A549 (cell line): ENCODE data around the gene KRT13. TPM values are rescaled to one million over a fixed set of nuclear protein-coding genes. Genes with fewer than 3 reads are reported as not detected.

ENCODE experiments used
- ATAC-seq, 2 experiments: fragments of 200-7000 bp in 1 of 2; fragments of >200 bp in 1 of 2; cut with Nextera tagmentation in 1 of 2; cut with Tn5 transposase in 1 of 2; 3 replicates each; pipeline versions ENCODE4 v1.8.0 to v1.9.1; 2018 to 2020; ENCODE audit warnings: mild to moderate bottlenecking in 1 of 2, moderate library complexity in 1 of 2
- CTCF ChIA-PET: fragments of 300-600 bp; sonication (Branson Sonifier 250); formaldehyde crosslinking; extraction: SDS; loops from one replicate; lab custom pipeline; 2021; ENCODE audit warnings: antibody characterized with exemption, inconsistent platforms; lab: Yijun Ruan, JAX
- POLR2A ChIA-PET: fragments of 350-600 bp; formaldehyde crosslinking; extraction: SDS; loops from one replicate; lab custom pipeline; 2021; ENCODE audit warnings: antibody characterized with exemption, inconsistent platforms; lab: Yijun Ruan, JAX
- DNase-seq, 2 experiments: peaks; one replicate each; pipeline versions ENCODE4 v3.0.0 to v3.0.0-alpha.2; 2011 to 2016; ENCODE audit warnings: low read depth in 1 of 2, low spot score in 1 of 2
- FAIRE-seq: peaks from 2 replicates; lab custom pipeline; 2011; peaks lifted over from hg19 to GRCh38; lab: Jason Lieb, UNC
- H3K27ac ChIP-seq, 2 experiments: fragments of >200 bp; sonication (Bioruptor Twin); formaldehyde crosslinking; 3 replicates each; pipeline ENCODE4 v1.5.1; 2016 to 2017
- H3K4me1 ChIP-seq: fragments of >200 bp; sonication (Bioruptor Twin); formaldehyde crosslinking; 3 replicates; pipeline ENCODE4 v1.6.1; 2016
- H3K4me2 ChIP-seq: fragments of >200 bp; sonication (Bioruptor Twin); formaldehyde crosslinking; 3 replicates; pipeline ENCODE4 v1.6.1; 2016
- H3K4me3 ChIP-seq: fragments of >200 bp; sonication (Bioruptor Twin); formaldehyde crosslinking; 3 replicates; pipeline ENCODE4 v1.5.1; 2016
- H3K9me3 ChIP-seq: fragments of >200 bp; sonication (Bioruptor Twin); formaldehyde crosslinking; 3 replicates; pipeline ENCODE4 v1.6.1; 2016
- BHLHE40 ChIP-seq: IDR thresholded peaks from 2 replicates; pipeline ENCODE4 v1.6.1; 2012; ENCODE audit warnings: low read depth, low read length, inconsistent platforms
- CBX2 ChIP-seq: fragments of 200-600 bp; sonication (generic); IDR thresholded peaks from 2 replicates; pipeline ENCODE4 v1.6.1; 2016; ENCODE audit warnings: low read depth, mild to moderate bottlenecking, borderline replicate concordance
- CEBPB ChIP-seq, 2 experiments: fragments of >200 bp in 1 of 2; sonication (Bioruptor Twin) in 1 of 2; formaldehyde crosslinking in 1 of 2; IDR thresholded peaks; 2 replicates each; pipeline ENCODE4 v1.6.1; 2012 to 2016
- CHD2 ChIP-seq: fragments of 150-350 bp; IDR thresholded peaks from 2 replicates; pipeline ENCODE4 v1.6.1; 2014; ENCODE audit warnings: low read length; ENCODE audit not compliant: partially characterized antibody
- CHD4 ChIP-seq: fragments of 200-600 bp; sonication (generic); IDR thresholded peaks from 2 replicates; pipeline ENCODE4 v1.6.1; 2016; ENCODE audit warnings: antibody characterized with exemption, mild to moderate bottlenecking, borderline replicate concordance
- EP300 ChIP-seq, 2 experiments: fragments of >200 bp; sonication (Bioruptor Twin); formaldehyde crosslinking; IDR thresholded peaks; 2 replicates in 1 of 2; 3 replicates in 1 of 2; pipeline ENCODE4 v1.6.1; 2016 to 2017
- ESRRA ChIP-seq: fragments of 150-350 bp; IDR thresholded peaks from 2 replicates; pipeline ENCODE4 v1.6.1; 2014; ENCODE audit warnings: mild to moderate bottlenecking, low read length, borderline replicate concordance
- FOSB ChIP-seq: fragments of 250-450 bp; sonication (Bioruptor Pico); IDR thresholded peaks from 2 replicates; pipeline ENCODE4 v1.5.0; 2020; ENCODE audit warnings: mild to moderate bottlenecking, moderate library complexity
- FOXS1 ChIP-seq: fragments of 250-450 bp; sonication (Bioruptor Pico); IDR thresholded peaks from 2 replicates; pipeline ENCODE4 v1.5.0; 2020; ENCODE audit warnings: mild to moderate bottlenecking, moderate library complexity
- GATA3 ChIP-seq: IDR thresholded peaks from 2 replicates; pipeline ENCODE4 v1.6.1; 2012; ENCODE audit warnings: borderline replicate concordance
- HEYL ChIP-seq: fragments of 250-450 bp; sonication (Bioruptor Pico); IDR thresholded peaks from 2 replicates; pipeline ENCODE4 v1.8.0; 2021; ENCODE audit warnings: mild to moderate bottlenecking, moderate library complexity
- HOXA7 ChIP-seq: fragments of 250-450 bp; sonication (Bioruptor Pico); IDR thresholded peaks from 2 replicates; pipeline ENCODE4 v1.5.0; 2020; ENCODE audit warnings: mild to moderate bottlenecking, moderate library complexity
- HOXB13 ChIP-seq: fragments of 250-450 bp; sonication (Bioruptor Pico); IDR thresholded peaks from 2 replicates; pipeline ENCODE4 v1.5.0; 2020; ENCODE audit warnings: low read depth, mild to moderate bottlenecking, moderate library complexity
- HOXB5 ChIP-seq: fragments of 250-450 bp; sonication (Bioruptor Pico); IDR thresholded peaks from 2 replicates; pipeline ENCODE4 v1.5.0; 2020; ENCODE audit warnings: mild to moderate bottlenecking, moderate library complexity
- JUN ChIP-seq, 2 experiments: fragments of >200 bp; sonication (Bioruptor Twin); formaldehyde crosslinking; IDR thresholded peaks; 2 replicates in 1 of 2; 3 replicates in 1 of 2; pipeline ENCODE4 v1.6.1; 2016 to 2017
- KDM1A ChIP-seq: fragments of 200-600 bp; sonication (generic); IDR thresholded peaks from 2 replicates; pipeline ENCODE4 v1.6.1; 2016; ENCODE audit warnings: low read depth, mild to moderate bottlenecking
- KDM5A ChIP-seq: fragments of 200-600 bp; sonication (generic); IDR thresholded peaks from 2 replicates; pipeline ENCODE4 v1.6.1; 2016; ENCODE audit warnings: antibody characterized with exemption, mild to moderate bottlenecking
- MAFK ChIP-seq: fragments of 450-650 bp; IDR thresholded peaks from 2 replicates; pipeline ENCODE4 v1.6.1; 2014; ENCODE audit not compliant: partially characterized antibody
- MYC ChIP-seq: IDR thresholded peaks from 2 replicates; pipeline ENCODE4 v1.6.1; 2012; ENCODE audit warnings: mild to moderate bottlenecking, inconsistent platforms, low read length, improper control_type of control experiment, borderline replicate concordance
- POLR2A ChIP-seq: IDR thresholded peaks from 2 replicates; pipeline ENCODE4 v1.6.1; 2012; ENCODE audit warnings: mild to moderate bottlenecking, low read length
- RARB ChIP-seq: fragments of 250-450 bp; sonication (Bioruptor Pico); IDR thresholded peaks from 2 replicates; pipeline ENCODE4 v1.8.0; 2021; ENCODE audit warnings: mild to moderate bottlenecking, moderate library complexity
- RCOR1 ChIP-seq: fragments of 150-350 bp; IDR thresholded peaks from 2 replicates; pipeline ENCODE4 v1.6.1; 2014; ENCODE audit warnings: antibody characterized with exemption, low read length, low read depth
- RNF2 ChIP-seq: fragments of 200-600 bp; sonication (generic); IDR thresholded peaks from 2 replicates; pipeline ENCODE4 v1.6.1; 2016; ENCODE audit warnings: low read depth, mild to moderate bottlenecking, antibody characterized with exemption, moderate library complexity, borderline replicate concordance
- SREBF2 ChIP-seq: fragments of 450-650 bp; IDR thresholded peaks from 2 replicates; pipeline ENCODE4 v1.6.1; 2014; ENCODE audit warnings: mild to moderate bottlenecking, moderate library complexity
- TP53 ChIP-seq: fragments of 250-450 bp; sonication (Bioruptor Pico); IDR thresholded peaks from 2 replicates; pipeline ENCODE4 v1.5.0; 2021; ENCODE audit warnings: mild to moderate bottlenecking, moderate library complexity
- WGBS: methylation state at CpG from one replicate; pipeline ENCODE4 v1.1.6; 2017; ENCODE audit errors: missing lambda C conversion rate; 5-methylcytosine and 5-hydroxymethylcytosine counted together
- polyA plus RNA-seq, 4 experiments: library from polyadenylated mRNA; depleted of rRNA in 3 of 4; stranded (reverse); fragments of >200 nt; fragmentation: RNase III in 1 of 4; extraction: RNeasy Plus Mini Kit Qiagen cat#74134 plus additional on column Dnase treatment in 1 of 4; gene quantifications; 2 replicates in 3 of 4; 3 replicates in 1 of 4; pipeline ENCODE4 v1.2.3, GENCODE V29; 2011 to 2017
- TF ChIP-seq, protein P1 (sequence below): fragments of >200 bp; sonication (Bioruptor Twin); formaldehyde crosslinking; IDR thresholded peaks from 3 replicates; pipeline ENCODE4 v1.6.1; 2016
- TF ChIP-seq, protein P2 (sequence below): IDR thresholded peaks from 2 replicates; pipeline ENCODE4 v1.6.1; 2012; ENCODE audit warnings: low read depth, borderline replicate concordance
- TF ChIP-seq, protein P3 (sequence below): fragments of 450-650 bp; IDR thresholded peaks from 2 replicates; pipeline ENCODE4 v1.6.1; 2014; ENCODE audit warnings: antibody characterized with exemption
- TF ChIP-seq, protein P4 (sequence below): fragments of 150-350 bp; IDR thresholded peaks from 2 replicates; pipeline ENCODE4 v1.6.1; 2014; ENCODE audit warnings: low read depth, mild to moderate bottlenecking, low read length
- TF ChIP-seq, protein P5 (sequence below): fragments of 250-450 bp; sonication (Bioruptor Pico); IDR thresholded peaks from 2 replicates; pipeline ENCODE4 v1.5.0; 2020; ENCODE audit warnings: low read depth, mild to moderate bottlenecking, moderate library complexity

KRT13 gene
- polyA plus RNA-seq, 2 of the 4 experiments (the other 2 are of a cell fraction): 0.06 TPM; not detected in 1

DNA sequence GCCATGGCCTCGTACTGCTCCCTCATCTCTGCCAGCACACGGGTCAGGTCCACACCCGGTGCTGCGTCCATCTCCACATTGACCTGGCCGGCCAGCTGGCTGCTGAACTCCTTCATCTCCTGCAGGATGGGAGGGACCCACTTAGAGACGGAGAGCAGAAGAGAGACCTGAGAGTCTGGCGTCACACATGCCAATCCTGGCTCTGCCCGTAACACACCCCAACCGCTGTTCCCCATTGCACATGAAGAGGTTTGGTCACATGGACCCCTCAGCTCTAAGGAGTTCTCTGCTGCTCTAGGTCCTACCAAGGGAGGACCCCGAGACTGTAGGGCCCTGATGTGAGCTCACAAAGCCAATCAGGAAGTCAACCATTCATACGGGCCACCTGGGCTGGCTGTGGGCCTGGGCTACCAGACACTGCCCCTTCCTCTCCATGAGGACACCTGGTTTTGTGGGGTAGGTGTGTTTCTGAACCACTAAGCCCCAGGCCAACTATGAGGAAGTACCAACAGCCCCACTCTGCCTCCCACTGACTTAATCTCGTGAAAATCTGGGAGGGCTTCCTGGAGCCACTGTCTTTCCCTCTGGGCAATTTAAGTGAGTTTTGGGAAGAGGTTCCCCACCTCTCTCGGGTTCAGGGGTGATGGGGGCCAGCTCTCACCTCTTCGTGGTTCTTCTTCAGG is 10.9 kb upstream of the KRT13 start:
- Histone ChIP-seq H3K27ac (no peak overlapping the region), H3K4me2 (no peak overlapping the region), H3K9me3 (no peaks in the 10 kb centered on the region), H3K4me1 (peaks cover 13% of the 10 kb centered on the region), H3K4me3 (no peak overlapping the region)
- ChIA-PET CTCF (interaction anchor here (0.9 to 20.5 kb wide), 8 partner anchors 9 to 608 kb away, joined by 3 to 163 read pairs (median 4); no protein-coding TSS in a partner anchor), POLR2A (no interaction called here)
- FAIRE-seq: no peak
- TF ChIP-seq ESRRA (no peak), GATA3 (no peak), JUN (IDR thresholded peaks at IDR 0.05) (no peak), FOXS1 (CRISPR knock-in tag) (no peak), HOXB5 (CRISPR knock-in tag) (no peak), BHLHE40 (no peak), HOXA7 (CRISPR knock-in tag) (no peak), SREBF2 (no peak), CBX2 (no peak), CHD4 (no peak), RCOR1 (no peak), HEYL (CRISPR knock-in tag) (no peak), CHD2 (no peak), RARB (CRISPR knock-in tag) (no peak), FOSB (CRISPR knock-in tag) (no peak), CEBPB (IDR thresholded peaks at IDR 0.05) (no peak), TP53 (CRISPR knock-in tag) (no peak)
- TF ChIP-seq, protein P1, sequence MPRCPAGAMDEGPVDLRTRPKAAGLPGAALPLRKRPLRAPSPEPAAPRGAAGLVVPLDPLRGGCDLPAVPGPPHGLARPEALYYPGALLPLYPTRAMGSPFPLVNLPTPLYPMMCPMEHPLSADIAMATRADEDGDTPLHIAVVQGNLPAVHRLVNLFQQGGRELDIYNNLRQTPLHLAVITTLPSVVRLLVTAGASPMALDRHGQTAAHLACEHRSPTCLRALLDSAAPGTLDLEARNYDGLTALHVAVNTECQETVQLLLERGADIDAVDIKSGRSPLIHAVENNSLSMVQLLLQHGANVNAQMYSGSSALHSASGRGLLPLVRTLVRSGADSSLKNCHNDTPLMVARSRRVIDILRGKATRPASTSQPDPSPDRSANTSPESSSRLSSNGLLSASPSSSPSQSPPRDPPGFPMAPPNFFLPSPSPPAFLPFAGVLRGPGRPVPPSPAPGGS: no peak
- ATAC-seq: no peak
- 85% methylated on average over 14 of the region's 14 CpGs for WGBS
- DNase-seq: no peak

DNA sequence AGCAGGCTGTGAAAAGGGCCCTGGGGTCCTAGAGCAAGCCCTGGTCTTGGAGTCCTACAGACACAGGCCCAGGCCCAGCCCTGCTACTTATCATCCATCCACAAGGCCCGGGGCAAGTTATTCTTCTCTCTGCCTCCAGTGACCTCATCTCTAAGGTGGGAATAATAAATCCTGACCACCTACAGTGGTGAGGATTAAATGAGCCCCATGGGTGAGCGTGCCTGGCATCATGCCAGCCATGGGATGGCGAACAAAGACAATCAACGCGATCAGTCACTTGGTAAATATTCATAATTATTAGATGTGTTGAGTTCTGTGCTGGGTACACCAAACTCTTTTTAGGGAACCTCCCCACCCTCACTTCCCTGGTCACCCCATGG is 7.7 kb upstream of the KRT13 start:
- H3K4me2 ChIP-seq: no peak overlapping the region
- FAIRE-seq (no peak), ATAC-seq (no peak), DNase-seq (no peak)
- ChIA-PET POLR2A (no interaction called here), CTCF (interaction anchor here (20.5 kb wide), 1 partner anchor 36 kb away, joined by 163 read pairs; no protein-coding TSS in a partner anchor)
- WGBS: 77% methylated on average over 5 of the region's 5 CpGs
- no peak overlapping the region for H3K27ac ChIP-seq
- no peaks in the 10 kb centered on the region for H3K9me3 ChIP-seq
- no peak overlapping the region for H3K4me3 ChIP-seq
- H3K4me1 ChIP-seq: peaks cover 6% of the 10 kb centered on the region; the same call in 1 of the 3 replicates
- TF ChIP-seq HOXB5 (CRISPR knock-in tag) (no peak), HOXB13 (CRISPR knock-in tag) (no peak), POLR2A (no peak), MYC (no peak), EP300 (IDR thresholded peaks at IDR 0.05) (no peak)
- TF ChIP-seq, protein P2, sequence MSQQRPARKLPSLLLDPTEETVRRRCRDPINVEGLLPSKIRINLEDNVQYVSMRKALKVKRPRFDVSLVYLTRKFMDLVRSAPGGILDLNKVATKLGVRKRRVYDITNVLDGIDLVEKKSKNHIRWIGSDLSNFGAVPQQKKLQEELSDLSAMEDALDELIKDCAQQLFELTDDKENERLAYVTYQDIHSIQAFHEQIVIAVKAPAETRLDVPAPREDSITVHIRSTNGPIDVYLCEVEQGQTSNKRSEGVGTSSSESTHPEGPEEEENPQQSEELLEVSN: no peak

DNA sequence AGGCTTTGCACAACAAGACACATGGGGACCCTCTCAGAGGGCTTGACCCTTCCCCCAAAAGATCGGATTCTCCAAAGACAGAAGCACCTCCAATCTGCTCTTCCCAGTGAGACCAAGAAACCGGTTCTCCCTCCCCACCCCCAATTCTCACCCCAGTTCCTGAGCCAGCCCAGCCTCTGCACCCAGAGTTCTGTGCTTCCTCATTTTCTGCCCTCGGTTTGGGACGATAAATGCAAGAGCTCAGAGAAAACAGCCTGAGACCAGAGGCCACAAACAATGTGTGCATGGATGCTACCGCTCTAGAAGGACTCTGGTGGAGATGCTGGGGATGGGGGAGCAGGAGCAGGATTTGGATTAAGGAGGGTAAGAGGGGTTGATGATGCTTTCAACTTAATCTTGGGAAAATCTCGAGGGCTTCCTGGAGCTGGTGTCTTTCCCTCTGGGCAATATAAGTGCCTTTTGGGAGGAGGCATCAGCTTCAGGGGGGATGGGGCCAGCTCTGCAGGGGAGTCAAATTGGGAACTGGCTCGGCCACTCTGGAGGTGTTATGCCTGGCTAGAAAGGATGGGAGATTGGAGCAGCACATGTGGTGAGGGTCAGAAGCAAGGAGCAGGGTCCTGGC is 7.2 kb upstream of the KRT13 start:
- H3K27ac ChIP-seq: no peak overlapping the region

More for the DNA sequence above, 7.2 kb upstream of the KRT13 start:
- WGBS: 53% methylated on average over 7 of the region's 7 CpGs
- ChIA-PET POLR2A (no interaction called here), CTCF (interaction anchor here (0.8 to 20.5 kb wide), 3 partner anchors 12 to 37 kb away, joined by 3 to 163 read pairs (median 4); no protein-coding TSS in a partner anchor)
- Histone ChIP-seq H3K4me3 (no peak overlapping the region), H3K9me3 (no peaks in the 10 kb centered on the region), H3K4me2 (no peak overlapping the region), H3K4me1 (peaks cover 6% of the 10 kb centered on the region; the same call in 1 of the 3 replicates)
- TF ChIP-seq KDM5A (no peak), RNF2 (no peak), HOXA7 (CRISPR knock-in tag) (no peak), KDM1A (no peak), MAFK (no peak), POLR2A (no peak)
- TF ChIP-seq, protein P3, sequence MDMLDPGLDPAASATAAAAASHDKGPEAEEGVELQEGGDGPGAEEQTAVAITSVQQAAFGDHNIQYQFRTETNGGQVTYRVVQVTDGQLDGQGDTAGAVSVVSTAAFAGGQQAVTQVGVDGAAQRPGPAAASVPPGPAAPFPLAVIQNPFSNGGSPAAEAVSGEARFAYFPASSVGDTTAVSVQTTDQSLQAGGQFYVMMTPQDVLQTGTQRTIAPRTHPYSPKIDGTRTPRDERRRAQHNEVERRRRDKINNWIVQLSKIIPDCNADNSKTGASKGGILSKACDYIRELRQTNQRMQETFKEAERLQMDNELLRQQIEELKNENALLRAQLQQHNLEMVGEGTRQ: no peak
- TF ChIP-seq, protein P4, sequence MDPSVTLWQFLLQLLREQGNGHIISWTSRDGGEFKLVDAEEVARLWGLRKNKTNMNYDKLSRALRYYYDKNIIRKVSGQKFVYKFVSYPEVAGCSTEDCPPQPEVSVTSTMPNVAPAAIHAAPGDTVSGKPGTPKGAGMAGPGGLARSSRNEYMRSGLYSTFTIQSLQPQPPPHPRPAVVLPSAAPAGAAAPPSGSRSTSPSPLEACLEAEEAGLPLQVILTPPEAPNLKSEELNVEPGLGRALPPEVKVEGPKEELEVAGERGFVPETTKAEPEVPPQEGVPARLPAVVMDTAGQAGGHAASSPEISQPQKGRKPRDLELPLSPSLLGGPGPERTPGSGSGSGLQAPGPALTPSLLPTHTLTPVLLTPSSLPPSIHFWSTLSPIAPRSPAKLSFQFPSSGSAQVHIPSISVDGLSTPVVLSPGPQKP: no peak
- TF ChIP-seq, protein P5, sequence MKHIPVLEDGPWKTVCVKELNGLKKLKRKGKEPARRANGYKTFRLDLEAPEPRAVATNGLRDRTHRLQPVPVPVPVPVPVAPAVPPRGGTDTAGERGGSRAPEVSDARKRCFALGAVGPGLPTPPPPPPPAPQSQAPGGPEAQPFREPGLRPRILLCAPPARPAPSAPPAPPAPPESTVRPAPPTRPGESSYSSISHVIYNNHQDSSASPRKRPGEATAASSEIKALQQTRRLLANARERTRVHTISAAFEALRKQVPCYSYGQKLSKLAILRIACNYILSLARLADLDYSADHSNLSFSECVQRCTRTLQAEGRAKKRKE: no peak
- no peak for DNase-seq
- no peak for FAIRE-seq
- ATAC-seq: no peak
